Fibroblast of skin of right quadriceps (primary cell): ENCODE measurements around the gene ANGPTL4.
"Not testable (repeated sequence)": the region's sequence is repeated elsewhere in the genome, so short reads cannot be mapped to it uniquely, and the experiment has no call there.

ENCODE experiments used
- DNase-seq: peaks from one replicate; pipeline ENCODE4 v3.0.0-alpha.2; 2013

Gene ANGPTL4, protein sequence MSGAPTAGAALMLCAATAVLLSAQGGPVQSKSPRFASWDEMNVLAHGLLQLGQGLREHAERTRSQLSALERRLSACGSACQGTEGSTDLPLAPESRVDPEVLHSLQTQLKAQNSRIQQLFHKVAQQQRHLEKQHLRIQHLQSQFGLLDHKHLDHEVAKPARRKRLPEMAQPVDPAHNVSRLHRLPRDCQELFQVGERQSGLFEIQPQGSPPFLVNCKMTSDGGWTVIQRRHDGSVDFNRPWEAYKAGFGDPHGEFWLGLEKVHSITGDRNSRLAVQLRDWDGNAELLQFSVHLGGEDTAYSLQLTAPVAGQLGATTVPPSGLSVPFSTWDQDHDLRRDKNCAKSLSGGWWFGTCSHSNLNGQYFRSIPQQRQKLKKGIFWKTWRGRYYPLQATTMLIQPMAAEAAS

DNA sequence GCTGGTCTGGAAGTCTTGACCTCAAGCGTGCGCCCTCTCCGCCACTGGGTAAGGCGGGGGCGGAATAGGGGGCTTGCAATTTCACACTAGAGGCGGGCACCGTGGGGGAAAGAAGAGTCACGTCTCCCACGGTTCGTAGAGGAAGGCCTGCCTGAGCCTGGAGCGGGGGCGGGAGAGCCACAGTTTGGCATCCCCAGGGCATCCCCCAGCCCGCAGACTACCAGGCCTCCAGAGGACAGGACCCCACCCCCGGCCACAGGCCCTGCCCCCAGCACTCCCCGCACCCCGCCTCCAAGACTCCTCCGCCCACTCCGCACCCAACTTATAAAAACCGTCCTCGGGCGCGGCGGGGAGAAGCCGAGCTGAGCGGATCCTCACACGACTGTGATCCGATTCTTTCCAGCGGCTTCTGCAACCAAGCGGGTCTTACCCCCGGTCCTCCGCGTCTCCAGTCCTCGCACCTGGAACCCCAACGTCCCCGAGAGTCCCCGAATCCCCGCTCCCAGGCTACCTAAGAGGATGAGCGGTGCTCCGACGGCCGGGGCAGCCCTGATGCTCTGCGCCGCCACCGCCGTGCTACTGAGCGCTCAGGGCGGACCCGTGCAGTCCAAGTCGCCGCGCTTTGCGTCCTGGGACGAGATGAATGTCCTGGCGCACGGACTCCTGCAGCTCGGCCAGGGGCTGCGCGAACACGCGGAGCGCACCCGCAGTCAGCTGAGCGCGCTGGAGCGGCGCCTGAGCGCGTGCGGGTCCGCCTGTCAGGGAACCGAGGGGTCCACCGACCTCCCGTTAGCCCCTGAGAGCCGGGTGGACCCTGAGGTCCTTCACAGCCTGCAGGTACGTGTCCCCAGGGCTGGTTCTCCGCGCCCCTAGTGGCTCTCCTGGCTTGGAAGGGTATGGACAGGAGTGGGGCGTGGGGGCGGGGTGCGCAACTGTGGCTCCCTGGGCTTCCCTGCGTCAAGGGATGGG is at the start of gene ANGPTL4:
Gene ANGPTL4, plus strand, starts transcription at position 353 of the 969 bp plus-strand sequence. Its CDS starts 167 bp downstream, at position 520.
- DNase-seq, result peak; percentile 63

DNA sequence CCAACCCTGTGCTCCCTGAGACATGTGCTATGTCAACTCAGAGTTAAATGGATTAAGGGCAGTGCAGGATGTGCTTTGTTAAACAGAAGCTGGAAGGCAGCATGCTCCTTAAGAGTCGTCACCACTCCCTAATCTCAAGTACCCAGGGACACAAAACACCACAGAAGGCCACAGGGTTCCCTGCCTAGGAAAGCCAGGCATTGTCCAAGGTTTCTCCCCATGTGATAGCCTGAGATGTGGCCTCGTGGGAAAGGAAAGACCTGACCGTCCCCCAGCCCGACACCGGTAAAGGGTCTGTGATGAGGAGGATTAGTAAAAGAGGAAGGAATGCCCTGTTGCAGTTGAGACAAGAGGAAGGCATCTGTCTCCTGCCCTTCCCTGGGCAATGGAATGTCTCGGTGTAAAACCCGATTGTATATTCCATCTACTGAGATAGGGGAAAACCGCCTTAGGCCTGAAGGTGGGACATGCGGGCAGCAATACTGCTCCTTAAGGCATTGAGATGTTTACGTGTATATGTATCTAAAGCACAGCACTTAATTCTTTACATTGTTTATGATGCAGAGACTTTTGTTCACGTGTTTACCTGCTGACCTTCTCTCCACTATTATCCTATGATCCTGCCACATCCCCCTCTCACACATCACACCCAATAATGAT is 48.8 kb upstream of the ANGPTL4 start:
- DNase-seq, result not testable (repeated sequence)

GRCh38 chr19:8316351-8317125 is 47.4 kb upstream of the ANGPTL4 start:
- no peak for DNase-seq

GRCh38 chr19:8318835-8319234 is 45.1 kb upstream of the ANGPTL4 start:
- peak; percentile 21 for DNase-seq

DNA sequence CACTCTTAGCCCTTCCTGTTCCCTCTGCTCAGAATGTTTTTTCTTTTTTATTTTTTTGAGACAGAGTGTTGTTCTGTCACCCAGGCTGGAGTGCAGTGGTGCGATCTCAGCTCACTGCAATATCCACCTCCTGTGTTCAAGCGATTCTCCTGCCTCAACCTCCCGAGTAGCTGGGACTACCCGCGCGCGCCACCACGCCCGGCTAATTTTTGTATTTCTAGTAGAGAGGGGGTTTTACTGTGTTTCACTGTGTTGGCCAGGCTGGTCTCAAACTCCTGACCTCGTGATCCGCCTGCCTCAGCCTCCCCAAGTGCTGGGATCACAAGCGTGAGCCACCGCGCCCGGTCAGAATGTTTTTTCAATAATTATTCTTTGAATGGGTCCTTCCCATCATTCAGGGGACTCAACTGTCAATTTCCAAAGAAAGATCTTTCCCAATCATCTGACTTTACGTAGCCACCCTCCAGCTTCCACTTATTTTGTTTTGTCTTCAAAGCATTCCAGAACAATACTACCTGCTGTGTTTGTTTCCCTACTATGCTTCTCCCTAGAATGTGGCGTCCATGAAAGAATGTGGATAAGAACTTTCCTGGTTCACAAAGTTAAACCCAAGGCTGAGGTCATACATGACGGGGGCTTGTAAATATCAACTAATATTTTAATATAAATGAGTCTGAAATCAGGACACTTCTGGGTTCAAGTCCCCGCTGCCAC is 44.0 kb upstream of the ANGPTL4 start:
- no peak for DNase-seq

DNA sequence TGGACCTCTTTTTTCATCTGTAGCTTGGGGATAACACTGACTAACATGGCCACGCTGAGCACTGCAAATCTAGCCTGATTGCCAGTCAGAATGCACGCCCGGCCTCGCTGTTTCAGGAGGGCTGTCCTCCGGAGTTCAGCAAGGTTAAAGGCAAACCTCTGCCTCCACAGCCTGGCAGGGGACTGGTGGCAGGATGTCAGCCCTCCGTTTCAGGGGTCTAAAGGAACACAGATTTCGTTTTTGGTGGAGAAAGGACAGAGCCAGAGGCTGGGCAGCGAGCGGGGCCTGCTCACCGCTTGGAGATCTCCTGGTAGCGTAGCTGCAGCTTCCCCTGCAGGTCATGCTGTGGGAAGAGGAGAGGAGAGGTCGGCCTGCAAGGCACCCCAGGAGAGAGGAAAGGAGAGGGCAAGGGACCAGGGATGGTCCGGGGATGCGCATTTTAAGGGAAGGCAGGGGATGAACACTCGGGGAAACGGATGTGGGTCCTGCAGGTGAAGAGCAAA is 43.3 kb upstream of the ANGPTL4 start:
- DNase-seq, result no peak

- DNase-seq, result peak; percentile 95
Observed at GRCh38 chr19:8321067-8321985, 42.6 kb upstream of the ANGPTL4 start, which contains the start of the genes NDUFA7 and RPS28. Gene NDUFA7 (minus strand): TSS chr19:8321375. CDS start chr19:8321358, 17 bp downstream. Gene RPS28 (plus strand): TSS chr19:8321496. CDS start chr19:8321531, 35 bp downstream.

DNA sequence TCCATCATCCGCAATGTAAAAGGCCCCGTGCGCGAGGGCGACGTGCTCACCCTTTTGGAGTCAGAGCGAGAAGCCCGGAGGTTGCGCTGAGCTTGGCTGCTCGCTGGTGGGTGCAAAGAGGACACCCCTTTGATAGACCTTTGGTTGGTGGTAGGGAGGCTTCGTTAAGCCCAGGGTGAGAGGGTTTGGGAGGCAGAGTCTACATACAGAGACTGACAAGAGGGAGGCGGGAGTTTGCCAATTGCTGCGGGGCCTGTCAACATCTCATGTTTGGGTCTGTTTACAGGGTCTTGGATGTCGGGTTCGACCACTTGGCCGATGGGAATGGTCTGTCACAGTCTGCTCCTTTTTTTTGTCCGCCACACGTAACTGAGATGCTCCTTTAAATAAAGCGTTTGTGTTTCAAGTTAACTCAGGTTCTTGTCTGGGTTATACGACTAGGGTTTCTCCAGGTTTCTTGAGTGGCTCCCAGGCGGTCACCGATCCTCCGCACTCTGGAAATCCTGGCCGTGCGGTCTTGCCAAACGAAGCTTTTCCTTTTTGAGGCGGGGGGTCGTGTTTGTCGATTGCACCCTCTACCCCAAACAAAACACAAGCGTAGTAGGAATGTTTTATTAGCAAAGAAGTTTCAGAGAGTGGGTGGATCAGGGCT is 41.8 kb upstream of the ANGPTL4 start:
- no peak for DNase-seq

DNA sequence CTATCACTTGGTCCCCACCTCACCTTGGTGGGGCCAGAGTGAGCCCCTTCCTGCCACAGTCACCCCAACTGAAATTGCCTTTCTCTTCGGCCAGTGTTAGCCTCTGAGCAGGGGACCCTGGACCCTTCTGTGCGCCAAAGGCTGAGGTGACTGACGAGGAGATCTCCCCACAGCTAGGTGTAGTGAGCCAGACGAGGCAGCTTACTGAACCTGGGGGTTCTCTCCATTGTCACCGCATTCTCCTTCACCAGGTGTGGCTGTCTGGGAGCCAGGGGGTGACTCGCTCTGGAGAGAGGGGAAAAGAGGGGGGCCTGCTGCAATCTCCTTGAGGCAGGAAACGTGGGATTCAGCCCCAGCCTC is 41.3 kb upstream of the ANGPTL4 start:
- no peak for DNase-seq

GRCh38 chr19:8323781-8324185 is 40.2 kb upstream of the ANGPTL4 start:
- DNase-seq, result no peak

DNA sequence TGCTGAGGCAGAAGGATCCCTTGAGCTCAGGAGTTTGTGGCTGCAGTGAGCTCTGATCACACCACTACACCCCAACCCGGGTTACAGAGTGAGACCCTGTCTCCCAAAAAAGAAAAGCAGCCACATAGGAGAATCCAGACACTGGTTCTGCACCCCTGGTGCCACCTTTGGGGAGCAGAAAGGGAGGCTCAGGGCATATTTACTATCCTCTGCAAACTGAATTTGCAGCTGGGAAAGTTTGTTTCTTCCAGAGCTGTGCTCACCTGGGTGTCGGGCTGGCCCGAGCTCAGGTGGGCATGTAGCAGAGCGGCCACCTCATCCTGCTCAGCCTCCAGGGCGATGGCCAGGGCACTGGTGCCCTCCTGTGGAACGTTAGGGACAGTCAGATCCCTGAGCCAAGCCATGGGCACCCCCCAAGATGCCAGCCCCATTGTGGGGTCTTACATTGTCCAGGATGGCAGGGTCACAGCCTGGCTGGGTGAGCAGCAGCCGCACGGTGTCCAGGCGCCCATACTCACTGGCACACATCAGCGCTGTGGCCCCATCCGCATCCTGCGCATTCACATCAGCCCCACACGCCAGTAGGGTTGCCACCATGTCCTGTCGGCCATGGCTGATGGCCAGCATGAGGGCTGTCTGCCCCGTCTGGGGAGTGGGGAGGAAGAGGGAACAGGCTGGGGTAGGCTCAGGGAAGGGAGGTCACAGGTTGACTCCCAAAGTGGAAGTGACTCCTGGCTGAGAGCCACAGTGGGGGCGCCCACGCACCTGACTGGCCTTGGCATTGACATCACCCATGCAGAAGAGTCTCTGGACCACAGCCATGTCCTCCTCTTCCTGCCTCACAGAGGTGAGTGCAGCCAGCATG is 39.5 kb upstream of the ANGPTL4 start:
- DNase-seq, result no peak

DNA sequence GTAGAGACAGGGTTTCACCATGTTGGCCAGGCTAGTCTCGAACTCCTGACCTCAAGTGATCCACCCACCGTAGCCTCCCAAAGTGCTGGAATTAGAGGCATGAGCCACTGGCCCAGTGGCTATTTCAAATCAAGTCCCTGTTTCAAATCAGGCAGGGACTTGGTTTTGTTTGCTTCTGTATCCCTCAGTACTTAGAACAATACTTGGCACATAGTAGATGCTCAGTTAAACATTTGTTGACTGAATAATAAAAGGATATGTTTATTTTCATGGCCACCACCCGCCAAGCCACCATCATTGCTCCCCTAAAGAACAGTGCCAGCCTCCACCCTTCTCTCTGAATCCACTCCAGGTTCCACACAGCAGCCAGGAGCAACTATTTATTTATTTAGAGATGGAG is 38.5 kb upstream of the ANGPTL4 start:
- DNase-seq, result no peak

DNA sequence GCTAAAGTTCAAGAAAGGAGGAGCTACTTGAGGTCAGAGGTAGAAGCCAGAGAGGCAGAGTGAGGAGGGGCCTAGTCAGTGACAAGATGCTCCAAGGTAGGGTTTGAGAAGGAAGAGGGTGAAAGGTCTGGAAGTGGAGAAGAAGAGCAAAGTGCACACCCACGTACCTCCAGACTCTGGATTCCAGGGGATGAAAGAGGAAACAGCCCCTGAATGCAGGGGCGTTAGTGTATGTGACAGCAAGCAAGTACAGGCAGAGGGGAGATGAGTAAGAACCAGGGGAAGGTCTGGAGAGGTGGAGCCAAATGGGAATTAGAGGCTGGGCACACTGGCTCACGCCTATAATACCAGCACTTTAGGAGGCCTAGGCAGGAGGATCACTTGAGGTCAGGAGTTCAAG is 34.0 kb upstream of the ANGPTL4 start:
- no peak for DNase-seq

DNA sequence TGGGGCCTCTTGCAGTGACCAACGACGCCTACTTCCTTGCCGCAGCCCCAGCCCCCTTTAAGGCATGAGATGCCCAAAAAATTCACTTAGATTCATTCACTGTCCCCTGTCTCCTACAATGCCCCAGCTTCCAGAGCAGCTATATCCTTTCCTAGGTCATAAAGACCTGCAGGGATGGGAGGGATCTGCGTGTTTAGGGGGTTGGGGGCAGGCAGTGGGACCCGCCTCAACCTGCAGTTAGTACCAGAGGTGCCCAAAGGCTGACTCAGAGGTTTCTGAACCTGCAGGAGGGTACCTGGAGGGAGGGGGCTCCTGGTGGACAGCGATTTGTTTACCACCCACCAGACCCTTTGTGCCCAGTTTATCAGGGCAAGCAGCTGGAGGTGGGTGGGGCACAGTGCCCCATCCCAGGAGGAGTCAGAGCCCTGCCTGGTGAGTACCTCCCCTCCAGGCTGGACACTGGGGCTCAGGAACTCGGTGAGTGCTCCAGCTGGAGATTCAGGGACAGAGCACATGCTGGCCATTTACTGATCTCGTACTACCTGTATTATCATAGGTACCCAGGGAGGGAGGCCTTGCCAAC is 32.6 kb upstream of the ANGPTL4 start:
- no peak for DNase-seq

DNA sequence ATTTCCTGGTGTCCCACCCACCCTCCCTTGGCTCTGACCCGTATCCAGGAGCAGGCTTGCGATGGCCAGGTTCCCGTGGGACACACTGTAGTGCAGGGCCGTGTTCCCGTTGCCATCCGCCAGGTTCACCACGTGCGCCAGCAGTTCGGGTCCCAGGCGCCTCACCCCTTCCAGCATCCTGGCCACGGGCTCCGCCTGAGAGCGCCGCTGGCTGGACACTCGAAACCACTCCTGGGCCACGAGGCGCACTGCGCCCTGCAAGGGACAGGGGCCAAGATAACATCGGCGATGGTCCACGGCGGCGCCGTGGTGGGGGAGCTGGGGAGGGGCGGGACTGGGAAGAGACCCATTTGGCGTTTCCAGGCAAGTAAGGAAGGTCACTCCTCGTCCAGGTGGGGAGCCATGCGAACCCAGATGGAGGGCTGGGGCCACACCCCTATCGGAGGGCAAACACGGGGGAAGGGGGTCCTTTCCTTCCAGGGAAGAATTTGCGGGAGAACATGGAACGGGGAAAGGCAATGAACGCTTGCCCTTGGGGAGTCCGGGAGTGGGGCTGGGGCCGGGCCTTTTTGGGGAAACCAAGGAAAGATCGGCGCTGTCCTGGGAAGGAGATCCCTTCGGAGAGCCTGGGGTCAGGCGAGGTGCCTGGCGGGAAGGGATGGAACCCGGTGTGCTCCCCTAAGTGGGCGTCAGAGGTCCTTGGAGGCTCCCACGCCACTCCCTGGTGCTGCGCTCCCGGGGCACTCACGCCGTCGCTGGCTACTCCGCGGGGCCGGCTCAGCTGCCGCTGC is 30.8 kb upstream of the ANGPTL4 start:
- no peak for DNase-seq

DNA sequence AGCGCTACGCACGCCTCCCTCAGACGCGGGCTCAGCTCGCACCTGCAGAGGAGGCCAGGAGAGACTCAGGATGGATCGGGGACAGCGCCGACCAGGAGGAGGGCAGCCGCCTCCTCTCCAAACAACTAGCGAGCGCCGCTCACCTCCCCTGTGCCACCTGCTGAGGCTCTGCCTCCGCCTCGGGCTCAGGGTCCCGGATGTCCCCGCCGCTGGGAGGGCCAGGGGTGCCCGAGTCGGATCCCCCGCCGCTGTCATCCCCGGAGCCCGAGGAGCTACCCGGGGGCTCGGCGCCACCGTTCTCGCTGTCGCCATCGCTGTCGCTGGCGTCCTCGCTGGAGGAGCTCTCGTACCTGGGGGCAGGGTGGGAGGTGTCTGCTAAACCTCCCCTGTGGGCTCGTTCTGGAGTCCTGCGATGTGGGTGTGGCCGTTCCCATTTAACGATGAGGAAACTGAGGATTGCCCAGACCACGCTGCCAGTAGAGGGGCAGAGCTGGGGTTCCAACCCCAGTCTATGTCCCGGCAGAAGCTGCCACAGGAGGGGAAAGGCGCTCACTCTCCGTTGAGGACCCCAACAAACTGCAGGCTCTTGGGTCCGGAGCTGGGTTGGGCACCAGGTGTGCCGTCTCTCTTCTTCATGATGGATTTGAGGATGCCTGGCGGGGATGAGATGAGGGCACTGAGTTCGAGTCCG is 30.0 kb upstream of the ANGPTL4 start:
- no peak for DNase-seq
